ENCODE measurements around the gene ZNF80.
A peak's percentile ranks its signal among the peaks of the same experiment; 100 is the strongest.
"Not testable (repeated sequence)": the region's sequence is repeated elsewhere in the genome, so short reads cannot be mapped to it uniquely, and the experiment has no call there.

The ZNF80 gene

DNA sequence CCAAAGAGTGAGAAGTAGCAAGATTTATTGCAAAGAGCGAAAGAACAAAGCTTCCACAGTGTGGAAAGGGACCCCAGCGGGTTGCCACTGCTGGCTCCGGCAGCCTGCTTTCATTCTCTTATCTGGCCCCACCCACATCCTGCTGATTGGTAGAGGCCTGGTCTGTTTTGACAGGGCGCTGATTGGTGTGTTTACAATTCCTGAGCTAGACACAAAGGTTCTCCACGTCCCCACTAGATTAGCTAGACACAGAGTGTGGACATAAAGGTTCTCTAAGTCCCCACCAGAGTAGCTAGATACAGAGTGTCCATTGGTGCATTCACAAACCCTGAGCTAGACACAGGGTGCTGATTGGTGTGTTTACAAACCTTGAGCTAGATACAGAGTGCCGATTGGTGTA lies at the start of gene ZNF80:
ZNF80 (minus strand) TSS at position 101 of the 400 bp plus-strand sequence. CDS start 504 bp downstream, outside the sequence.
- not testable (repeated sequence) for DNase-seq (ENCODE audit: low read depth in 2 of 2)

DNA sequence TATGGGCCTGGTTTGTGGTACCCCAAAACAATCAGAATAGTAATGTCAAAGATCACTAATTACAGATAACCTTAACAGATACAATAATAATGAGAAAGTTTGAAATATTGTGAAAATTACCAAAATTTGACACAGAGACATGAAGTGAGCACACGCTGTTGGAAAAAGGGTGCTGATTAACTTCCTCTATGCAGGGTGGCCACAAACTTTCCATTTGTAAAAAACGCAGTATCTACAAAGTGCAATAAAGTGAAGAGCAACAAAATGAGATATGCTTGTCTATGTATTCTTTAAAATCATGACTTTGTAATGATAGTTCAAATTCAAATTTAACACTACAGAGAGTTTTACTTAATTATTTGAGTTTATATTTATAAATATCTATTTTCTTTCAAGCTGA lies 48.9 kb upstream of the ZNF80 start:
- DNase-seq (ENCODE audit: low read depth in 2 of 2): no peak

DNA sequence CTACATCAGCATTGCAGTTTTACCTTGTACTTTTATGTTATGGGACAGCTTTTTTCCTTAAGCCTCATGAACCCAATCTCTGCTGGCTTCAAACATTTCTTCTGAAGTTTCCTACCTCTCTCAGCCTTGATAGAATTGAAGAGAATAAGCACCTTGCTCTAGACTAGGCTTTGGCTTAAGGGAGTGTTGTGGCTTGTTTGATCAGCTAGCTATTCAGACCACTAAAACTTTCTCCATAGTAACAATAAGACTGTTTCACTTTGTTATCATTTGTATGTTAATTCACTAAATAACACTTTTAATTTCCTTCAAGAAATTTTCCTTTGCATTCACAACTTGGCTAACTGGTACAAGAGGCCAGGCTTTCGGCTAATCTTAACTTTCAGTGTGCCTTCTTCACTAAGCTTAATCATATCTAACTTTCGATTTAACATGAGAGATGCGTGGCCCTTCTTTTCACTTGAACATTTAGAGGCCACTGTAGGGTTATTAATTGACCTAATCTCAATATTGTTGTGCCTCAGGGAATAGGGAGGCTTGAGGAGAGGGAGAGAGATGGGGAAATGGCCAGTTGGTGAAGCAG lies 48.4 kb upstream of the ZNF80 start:
- DNase-seq (ENCODE audit: low read depth in 2 of 2): no peak

DNA sequence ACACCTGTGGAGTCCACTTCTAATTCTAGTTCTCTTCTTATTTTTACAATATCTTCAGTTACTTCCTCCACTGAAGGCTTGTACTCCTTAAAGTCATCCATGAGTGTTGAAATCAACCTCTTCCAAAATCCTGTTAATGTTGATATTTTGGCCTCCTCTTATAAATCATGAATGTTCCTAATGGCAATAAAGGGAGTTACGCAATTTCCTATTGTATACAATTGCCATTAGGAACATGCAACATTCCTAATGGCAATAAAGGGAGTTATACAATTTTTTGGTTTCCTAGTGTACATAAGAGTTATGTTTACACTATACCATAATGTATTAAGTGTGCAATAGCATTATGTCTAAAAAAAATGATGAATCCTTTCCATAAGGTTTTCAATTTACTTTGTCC lies 47.3 kb upstream of the ZNF80 start:
- no peak for DNase-seq (ENCODE audit: low read depth in 2 of 2)

DNA sequence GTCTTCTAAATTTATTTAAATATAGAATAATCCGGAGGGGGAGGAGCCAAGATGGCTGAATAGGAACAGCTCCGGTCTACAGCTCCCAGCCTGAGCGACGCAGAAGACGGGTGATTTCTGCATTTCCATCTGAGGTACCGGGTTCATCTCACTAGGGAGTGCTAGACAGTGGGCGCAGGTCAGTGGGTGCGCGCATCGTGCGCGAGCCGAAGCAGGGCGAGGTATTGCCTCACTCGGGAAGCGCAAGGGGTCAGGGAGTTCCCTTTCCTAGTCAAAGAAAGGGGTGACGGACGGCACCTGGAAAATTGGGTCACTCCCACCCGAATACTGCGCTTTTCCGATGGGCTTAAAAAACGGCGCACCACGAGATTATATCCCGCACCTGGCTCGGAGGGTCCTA lies 39.5 kb upstream of the ZNF80 start:
- DNase-seq (ENCODE audit: low read depth in 2 of 2): not testable (repeated sequence)

DNA sequence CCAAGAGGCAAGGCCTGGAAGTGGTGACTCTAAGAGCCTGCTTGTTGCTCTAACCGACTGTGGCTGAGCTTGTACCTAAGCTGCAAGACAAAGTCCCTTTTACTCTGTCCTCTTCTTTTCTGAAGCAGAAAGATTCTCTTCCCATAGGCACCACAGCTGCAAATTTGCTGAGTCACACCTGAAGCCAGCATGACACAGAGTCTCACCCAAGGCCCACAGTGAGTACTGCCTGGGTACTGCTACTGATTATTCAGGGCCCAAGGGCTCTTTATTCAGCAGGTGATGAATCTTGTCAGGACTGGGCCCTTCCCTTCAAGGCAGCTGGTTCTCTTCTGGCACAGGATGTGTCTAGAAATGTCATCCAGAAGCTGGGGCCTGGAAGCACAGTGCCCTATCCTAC lies 37.6 kb upstream of the ZNF80 start:
- DNase-seq (ENCODE audit: low read depth in 2 of 2): no peak

DNA sequence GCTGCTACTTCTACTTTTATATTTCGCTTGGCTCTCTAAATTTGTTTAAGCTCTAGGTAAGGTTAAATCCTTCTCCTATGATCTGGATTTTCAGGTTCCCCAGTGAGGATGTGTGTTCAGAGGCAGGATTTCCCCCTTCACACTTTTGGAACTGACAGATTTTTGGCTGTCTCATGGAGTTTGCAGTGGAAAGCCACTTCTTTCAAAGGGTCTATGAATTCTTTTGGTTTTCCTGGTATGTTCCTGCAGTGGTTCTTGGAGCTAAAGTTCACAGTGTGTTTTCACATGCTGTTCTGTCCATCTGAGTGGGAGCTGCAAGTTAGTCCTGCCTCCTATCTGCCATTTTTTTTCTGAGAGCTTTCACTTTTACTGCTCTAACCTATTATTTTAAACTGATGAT lies 34.9 kb upstream of the ZNF80 start:
- DNase-seq (ENCODE audit: low read depth in 2 of 2): no peak

DNA sequence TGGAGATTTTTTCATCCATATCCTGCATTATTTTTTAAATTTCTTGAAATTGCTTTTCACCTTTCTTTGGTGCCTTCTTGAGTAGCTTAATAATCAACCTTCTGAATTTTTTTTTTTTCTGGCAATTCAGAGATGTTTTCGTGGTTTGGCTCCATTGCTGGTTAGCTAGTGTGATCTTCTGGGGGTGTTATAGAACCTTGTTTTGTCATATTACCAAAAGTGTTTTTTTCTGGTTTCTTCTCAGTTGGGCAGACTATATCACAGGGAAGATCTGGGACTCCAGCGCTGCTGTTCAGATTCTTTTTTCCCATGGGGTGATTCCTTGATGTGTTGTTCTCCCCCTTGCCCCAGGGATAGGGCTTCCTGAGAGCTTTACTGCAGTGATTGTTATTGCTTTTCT lies 32.6 kb upstream of the ZNF80 start:
- no peak for DNase-seq (ENCODE audit: low read depth in 2 of 2)

DNA sequence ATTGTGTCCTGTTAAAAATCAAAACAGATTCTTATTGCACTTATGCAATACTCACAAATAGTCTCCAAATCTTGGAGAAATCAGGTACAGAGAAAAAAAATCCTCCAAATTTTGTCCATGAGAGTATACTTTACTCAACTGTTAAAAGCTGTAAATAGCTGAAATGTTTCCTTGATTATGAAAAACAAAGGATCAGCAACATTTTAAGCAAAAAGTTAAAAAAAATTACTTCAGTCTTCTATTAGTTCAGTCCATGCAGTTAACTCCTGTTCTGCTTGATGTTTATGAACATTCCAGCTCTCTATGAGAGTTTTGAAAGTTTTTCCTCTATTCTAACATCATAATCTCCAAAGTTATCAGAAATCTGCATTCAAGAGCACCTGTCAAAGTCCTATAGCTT lies 22.8 kb upstream of the ZNF80 start:
- no peak for DNase-seq (ENCODE audit: low read depth in 2 of 2)

DNA sequence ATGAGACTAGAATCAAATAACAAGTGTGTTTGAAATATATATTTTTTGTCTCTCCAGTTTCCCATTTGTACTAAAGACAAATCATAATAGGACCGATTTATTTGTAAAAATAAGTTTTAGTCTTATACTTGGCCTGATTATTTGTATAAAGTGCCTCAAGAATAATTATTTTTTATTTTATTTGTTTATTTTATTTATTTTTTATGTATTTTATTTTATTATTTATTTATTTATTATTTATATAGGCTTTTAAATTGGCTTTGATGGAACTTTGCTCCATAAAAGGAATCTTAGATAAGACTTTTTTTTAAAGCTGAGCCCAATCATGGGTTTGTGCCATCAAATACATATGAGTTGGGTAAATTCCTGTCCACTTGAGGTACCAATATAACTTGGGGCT lies 22.2 kb upstream of the ZNF80 start:
- DNase-seq (ENCODE audit: low read depth in 2 of 2): no peak

DNA sequence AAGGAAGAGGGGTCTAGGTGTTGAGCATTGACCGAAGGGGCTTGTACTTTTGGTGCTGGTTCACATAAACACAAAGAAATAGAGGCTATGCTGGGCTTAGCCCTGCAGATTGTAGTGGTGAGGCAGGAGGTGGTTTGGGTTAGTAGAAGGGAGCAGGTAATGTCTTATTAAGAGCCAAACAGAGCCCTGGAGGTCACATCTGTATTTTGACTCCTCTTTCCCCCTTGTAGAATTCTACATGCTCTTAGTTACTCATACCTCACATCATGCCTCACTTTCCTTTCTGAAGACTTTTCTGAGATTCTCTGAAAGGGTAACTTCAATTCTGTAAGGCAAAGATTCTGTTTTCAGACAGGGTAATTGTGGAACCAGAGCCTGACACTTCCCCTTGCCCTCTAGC lies 16.1 kb upstream of the ZNF80 start:
- DNase-seq (ENCODE audit: low read depth in 2 of 2): no peak

DNA sequence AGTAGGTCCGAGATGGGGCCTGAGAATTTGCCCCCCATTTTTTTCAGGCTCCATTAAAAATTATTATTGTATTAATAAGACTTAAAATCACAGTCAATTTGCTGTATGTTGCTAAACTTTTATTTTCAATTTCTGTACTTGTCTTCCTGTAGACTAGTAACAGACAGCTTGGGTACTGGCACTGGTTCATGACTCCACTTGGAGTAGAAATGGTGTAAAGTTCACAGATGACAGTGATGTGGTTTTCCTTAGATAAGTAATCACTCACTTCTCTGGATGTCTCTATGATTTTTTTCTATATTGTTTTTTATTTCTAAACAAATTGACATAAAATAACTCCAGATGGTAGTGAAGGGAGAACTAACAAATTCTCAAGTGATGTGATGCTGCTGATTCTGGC lies 15.6 kb upstream of the ZNF80 start:
- no peak for DNase-seq (ENCODE audit: low read depth in 2 of 2)

DNA sequence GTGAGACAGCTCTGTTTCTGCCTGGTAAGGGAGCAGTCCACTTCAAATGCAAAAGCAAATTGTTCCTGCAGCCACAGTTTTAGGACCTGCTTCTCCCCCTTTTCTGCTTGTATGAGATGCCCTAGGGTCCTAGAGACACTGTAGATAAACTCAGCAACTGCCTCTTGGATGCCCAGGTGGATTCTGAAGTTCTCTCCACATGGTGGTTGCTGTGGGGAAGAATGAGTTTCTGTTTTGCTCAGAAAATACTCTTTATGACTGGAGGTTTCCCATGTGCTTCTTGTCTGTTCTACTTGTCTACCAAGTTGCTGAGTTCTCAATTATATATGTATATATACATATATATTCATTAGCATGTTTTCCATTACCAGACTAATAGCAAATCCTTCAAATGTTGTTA lies 5.6 kb upstream of the ZNF80 start:
- no peak for DNase-seq (ENCODE audit: low read depth in 2 of 2)

DNA sequence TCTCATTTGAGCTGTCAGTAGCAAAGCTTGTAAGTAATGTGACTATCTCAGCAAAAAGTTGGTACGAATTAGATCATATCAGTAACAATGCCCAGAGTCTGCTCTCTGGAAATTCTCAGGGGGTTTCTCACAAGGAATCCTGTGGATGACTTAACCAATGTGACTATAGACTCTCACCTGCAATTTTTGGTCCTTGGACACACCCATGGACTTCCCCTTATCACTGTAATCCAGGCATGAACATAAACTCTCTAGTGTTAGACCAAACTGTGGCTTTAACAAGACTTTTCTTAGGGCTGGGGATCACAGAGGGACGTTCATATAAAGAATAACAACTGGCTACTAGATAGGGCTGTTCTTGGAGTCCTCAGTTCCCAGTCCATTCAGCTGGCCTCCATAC lies 3.9 kb upstream of the ZNF80 start:
- no peak for DNase-seq (ENCODE audit: low read depth in 2 of 2)

DNA sequence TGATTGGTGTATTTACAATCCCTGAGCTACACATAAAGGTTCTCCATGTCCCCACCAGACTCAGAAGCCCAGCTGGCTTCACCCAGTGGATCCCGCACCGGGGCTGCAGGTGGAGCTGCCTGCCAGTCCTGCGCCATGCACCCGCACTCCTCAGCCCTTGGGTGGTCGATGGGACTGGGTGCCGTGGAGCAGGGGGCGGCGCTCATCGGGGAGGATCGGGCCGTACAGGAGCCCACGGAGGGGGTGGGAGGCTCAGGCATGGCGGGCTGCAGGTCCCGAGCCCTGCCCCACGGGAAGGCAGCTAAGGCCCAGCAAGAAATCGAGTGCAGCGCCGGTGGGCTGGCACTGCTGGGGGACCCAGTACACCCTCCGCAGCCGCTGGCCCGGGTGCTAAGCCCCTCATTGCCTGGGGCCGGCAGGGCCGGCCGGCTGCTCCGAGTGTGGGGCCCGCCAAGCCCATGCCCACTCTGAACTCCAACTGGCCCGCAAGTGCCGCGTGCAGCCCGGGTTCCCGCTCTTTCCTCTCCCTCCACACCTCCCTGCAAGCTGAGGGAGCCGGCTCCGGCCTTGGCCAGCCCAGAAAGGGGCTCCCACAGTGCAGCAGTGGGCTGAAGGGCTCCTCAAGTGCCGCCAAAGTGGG lies 888 bp upstream of the ZNF80 start:
- DNase-seq (ENCODE audit: low read depth in 2 of 2): not testable (repeated sequence)

DNA sequence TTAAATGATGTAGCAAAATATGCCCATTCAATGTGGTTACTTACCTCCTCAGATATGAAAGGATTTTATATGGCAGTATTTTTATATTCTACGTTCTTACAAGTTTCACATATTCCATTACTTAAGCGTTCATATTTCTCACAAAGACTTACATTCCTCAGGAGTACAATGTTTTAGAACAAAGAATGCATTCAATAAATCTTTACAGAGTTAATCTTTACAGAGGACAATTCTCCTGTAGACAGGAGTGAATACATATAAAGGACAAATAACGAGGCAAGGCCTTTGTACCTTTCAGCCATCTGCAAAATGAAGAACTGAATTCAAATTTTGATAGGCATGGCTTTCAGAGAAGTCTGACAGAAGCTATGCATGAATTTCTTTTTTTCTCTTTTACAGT lies 1.9 kb downstream of the ZNF80 start:
- no peak for DNase-seq (ENCODE audit: low read depth in 2 of 2)

DNA sequence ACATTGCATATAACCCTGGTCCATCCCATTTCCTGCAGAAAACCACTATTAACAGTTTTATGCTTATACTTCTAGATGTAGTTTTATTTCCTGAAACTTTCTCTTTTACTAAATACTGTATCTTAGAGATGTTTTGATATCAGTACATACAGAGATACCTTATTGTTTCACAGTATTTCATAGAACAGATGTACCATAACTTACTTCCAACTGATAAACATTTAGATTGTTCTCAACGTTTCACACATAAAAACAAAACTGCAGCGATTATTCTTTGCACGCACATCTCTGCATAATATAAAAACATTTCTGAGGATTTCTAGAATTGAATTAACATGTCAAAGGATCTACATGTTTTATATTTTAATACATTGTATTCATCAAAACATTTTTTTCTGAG lies 2.6 kb downstream of the ZNF80 start:
- DNase-seq (ENCODE audit: low read depth in 2 of 2): no peak

DNA sequence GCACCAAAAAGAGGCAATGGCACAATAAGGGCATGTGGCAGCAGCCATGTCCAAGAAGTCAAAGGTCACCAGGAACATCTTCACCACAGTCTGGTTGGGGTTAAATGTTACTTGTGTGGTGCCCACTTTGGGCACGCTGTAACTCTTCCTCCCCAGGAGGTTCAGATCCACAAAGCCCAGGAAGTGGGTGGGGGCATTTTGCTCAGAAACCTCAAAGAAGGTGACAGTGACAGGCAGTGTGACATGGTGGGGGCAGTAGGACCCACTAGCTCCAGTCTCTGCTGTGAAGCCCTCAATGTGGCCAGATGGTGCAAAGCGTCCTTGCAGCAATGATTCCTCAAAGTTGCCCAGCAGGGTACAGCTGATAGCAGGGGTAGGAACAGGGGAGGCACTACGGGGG lies 5.8 kb downstream of the ZNF80 start:
- no peak for DNase-seq (ENCODE audit: low read depth in 2 of 2)

DNA sequence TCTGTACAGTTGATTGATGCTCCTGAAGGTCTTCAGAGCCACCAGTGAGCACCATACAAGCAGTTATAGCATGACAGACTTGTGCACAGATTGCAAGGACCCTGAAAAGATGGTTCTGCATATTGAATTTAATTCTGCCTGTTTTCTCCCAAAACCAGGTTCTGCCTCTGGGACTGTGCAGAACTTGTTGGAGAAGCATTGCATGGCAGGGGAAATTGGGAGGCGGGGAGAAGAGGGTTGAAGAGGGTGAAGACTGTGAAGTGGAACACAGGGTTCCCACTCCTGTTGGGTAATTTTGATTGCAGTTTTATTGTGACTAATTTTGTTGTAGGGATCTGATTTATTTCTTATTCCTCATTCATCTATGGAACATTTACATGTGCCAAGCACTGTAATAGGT lies 10.3 kb downstream of the ZNF80 start:
- DNase-seq (ENCODE audit: low read depth in 2 of 2): no peak

DNA sequence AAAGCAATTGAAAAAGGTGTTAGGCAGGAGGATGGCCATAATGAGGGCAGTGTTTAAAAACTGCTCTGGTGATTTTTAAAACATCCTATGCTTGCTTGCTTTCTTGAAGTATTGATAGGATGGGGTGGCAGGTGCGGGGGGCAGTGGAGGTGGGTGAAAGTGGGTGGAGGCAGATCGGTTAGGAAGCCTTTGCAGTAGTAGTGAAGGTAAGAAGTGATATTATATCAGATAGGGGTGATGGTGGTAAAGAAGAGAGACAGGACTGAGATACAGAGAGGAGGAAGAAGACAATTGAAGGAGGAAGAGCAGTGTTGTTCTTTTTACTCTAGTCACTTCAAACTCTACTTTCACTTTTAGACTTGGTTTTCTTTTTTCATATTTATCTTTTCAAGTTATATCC lies 11.1 kb downstream of the ZNF80 start:
- DNase-seq (ENCODE audit: low read depth in 2 of 2): no peak

DNA sequence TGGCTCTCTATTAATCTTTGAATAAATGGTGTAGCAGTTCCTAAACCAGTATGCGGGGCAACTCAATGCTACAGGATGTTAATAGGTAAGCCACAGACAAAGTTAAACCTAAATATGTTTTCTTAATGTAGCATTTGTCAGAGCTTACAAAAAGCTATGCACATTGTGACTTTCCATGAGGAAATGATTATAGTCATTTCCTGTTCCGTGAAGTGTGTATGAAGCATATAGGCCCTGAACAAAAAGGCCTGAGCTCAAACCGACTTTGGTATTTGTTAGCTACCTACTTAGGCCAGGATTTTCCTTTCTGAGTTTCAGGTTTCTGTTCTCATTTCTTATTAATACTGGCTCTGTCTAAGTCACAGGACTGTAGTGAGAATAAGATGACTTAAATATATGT lies 14.2 kb downstream of the ZNF80 start:
- no peak for DNase-seq (ENCODE audit: low read depth in 2 of 2)

DNA sequence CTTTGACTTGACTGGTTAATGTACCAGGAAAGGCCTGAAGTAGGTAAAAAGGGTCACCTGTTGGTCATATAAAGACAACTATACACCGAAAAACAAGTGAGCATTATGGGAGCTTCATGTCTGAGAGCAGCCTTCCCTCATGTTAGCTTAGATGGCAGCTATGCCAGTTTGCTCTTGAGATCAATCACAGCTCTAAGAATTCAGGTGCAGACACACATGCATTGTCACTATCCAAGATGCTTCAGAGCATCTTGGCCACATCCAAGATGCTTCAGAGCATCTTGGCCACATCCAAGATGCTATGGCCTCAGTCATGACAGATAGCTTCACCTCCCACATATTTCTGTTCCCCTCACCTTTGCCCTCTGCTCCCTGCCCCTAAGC lies 15.5 kb downstream of the ZNF80 start:
- DNase-seq (ENCODE audit: low read depth in 2 of 2): no peak

DNA sequence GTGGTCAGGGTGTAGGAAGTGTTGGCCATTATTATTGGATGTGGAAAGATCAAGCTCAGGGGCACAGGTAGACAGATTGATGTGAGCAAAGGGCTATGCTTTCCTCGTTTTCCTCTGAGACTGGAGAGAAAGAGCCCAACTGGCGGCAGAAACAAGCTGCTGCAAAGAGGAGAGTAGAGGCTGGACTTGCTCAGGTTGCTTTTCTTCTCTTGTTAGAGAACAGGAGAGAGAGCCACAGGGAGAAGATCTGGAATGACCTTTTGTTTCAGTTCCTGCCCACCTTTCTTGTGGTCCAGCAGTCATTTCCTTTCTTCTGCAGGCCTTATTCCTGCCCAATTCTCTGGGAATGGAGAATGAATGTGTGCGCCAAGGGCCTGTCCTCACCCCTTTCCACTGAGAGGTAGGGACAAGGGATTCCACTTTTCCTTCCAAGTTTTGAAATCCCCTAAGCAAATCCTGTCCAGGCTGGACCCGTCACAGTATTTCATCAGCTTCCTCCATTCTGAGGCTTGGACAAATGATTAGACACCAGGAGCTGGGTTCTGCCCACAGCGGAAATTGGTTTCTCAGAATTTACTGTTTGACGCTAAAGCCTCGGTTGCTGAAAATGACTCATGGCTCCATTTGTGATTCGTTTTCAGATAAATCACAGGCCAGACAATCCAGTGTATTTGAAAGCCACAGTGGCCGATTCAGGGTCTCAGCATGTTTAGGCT lies 16.1 kb downstream of the ZNF80 start:
- DNase-seq (ENCODE audit: low read depth in 2 of 2): peak in 1 of 2 donors; percentile 39

DNA sequence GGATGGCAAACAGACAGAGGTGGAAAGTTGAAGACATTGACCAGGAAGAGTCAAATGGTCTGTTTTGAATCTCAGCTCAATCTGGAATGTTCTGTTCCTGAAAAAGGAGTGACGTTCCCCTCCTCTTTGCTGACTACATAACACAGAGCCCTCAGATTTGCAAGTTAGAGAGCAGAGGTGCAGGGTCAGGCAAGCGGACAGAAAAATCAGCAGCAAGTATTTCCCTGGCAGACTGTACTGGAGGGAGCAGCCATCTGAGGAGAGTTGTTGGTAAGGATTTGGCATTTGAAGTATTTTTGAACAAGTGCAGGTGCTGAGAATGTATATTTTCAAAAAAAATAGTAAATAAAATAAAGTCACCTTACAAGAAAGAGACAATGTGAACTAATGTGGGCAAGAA lies 17.6 kb downstream of the ZNF80 start:
- DNase-seq (ENCODE audit: low read depth in 2 of 2): no peak

Measured in stimulated activated CD4-positive, alpha-beta T cell treated with anti-CD3 and anti-CD28 coated beads, Interleukin-1b, Interleukin-23, amount 100 ng/mL, for 4 hours (primary cell).